ENCODE data around the gene MC1R.

The MC1R gene

GRCh38 chr16:89936508-89936907 lies 17.8 kb downstream of the MC1R start:
- DNase-seq (ENCODE audit: low spot score): no peak
- TF ChIP-seq CTCF (IDR thresholded peaks at IDR 0.05; ENCODE audit: extremely low read depth, insufficient read depth, missing control alignments): no peak
- in situ Hi-C loops (cut with MboI; ENCODE audit: low pct_unique_long_range_greater_than_20kb, low sequenced_read_pairs, unreplicated experiment): no loop called here

- no peak for DNase-seq (ENCODE audit: low spot score)
- in situ Hi-C loops (cut with MboI; ENCODE audit: low pct_unique_long_range_greater_than_20kb, low sequenced_read_pairs, unreplicated experiment): no loop called here
- no peak for TF ChIP-seq CTCF (IDR thresholded peaks at IDR 0.05; ENCODE audit: extremely low read depth, insufficient read depth, missing control alignments)
Observed at GRCh38 chr16:89936981-89937380, 18.3 kb downstream of the MC1R start.

GRCh38 chr16:89938175-89938885 lies 19.7 kb downstream of the MC1R start:
- in situ Hi-C loops (cut with MboI; ENCODE audit: low pct_unique_long_range_greater_than_20kb, low sequenced_read_pairs, unreplicated experiment): no loop called here
- TF ChIP-seq CTCF (IDR thresholded peaks at IDR 0.05; ENCODE audit: extremely low read depth, insufficient read depth, missing control alignments): no peak
- no peak for DNase-seq (ENCODE audit: low spot score)

- in situ Hi-C loops (cut with MboI; ENCODE audit: low pct_unique_long_range_greater_than_20kb, low sequenced_read_pairs, unreplicated experiment): no loop called here
- DNase-seq (ENCODE audit: low spot score): no peak
- no peak for TF ChIP-seq CTCF (IDR thresholded peaks at IDR 0.05; ENCODE audit: extremely low read depth, insufficient read depth, missing control alignments)
Observed at GRCh38 chr16:89944773-89945172, 26.1 kb downstream of the MC1R start.

GRCh38 chr16:89945654-89946053 lies 27.0 kb downstream of the MC1R start:
- no peak for TF ChIP-seq CTCF (IDR thresholded peaks at IDR 0.05; ENCODE audit: extremely low read depth, insufficient read depth, missing control alignments)
- in situ Hi-C loops (cut with MboI; ENCODE audit: low pct_unique_long_range_greater_than_20kb, low sequenced_read_pairs, unreplicated experiment): no loop called here
- no peak for DNase-seq (ENCODE audit: low spot score)

- in situ Hi-C loops (cut with MboI; ENCODE audit: low pct_unique_long_range_greater_than_20kb, low sequenced_read_pairs, unreplicated experiment): no loop called here
- no peak for DNase-seq (ENCODE audit: low spot score)
- TF ChIP-seq CTCF (IDR thresholded peaks at IDR 0.05; ENCODE audit: extremely low read depth, insufficient read depth, missing control alignments): no peak
Observed at GRCh38 chr16:89946515-89946914, 27.9 kb downstream of the MC1R start.

Data from GM13977 (cell line).